ENCODE results near the gene METTL13.

Gene METTL13

DNA sequence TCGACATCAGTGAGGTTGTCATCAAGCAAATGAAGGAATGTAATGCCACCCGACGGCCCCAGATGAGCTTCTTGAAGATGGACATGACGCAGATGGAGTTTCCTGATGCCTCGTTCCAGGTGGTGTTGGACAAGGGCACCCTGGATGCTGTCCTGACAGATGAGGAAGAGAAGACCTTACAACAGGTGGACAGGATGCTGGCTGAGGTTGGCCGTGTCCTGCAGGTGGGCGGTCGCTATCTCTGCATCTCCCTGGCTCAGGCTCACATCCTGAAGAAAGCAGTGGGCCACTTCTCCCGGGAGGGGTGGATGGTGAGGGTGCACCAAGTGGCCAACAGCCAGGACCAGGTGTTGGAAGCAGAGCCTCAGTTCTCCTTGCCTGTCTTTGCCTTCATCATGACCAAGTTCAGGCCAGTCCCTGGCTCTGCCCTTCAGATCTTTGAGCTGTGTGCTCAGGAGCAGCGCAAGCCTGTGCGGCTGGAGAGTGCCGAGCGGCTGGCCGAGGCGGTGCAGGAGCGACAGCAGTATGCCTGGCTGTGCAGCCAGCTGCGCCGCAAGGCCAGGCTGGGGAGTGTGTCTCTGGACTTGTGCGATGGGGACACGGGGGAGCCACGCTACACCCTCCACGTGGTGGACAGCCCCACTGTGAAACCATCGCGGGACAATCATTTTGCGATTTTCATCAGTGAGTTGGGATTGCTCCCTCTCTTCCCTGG, 2.5 kb downstream of the METTL13 start:
- no peaks in the 10 kb centered on the region for H3K27me3 ChIP-seq (ENCODE audit: insufficient read depth, low read length)
- H2AFZ ChIP-seq (ENCODE audit: low read depth, low read length) = no peak overlapping the region
- H3K4me3 ChIP-seq (ENCODE audit: low read length) = no peak overlapping the region
- H3K4me1 ChIP-seq (ENCODE audit: insufficient read depth, low read length) = peaks cover 16% of the 10 kb centered on the region
- H3K9me3 ChIP-seq (ENCODE audit: low read length) = no peaks in the 10 kb centered on the region
- H3K36me3 ChIP-seq (ENCODE audit: insufficient read depth, low read length) = peaks cover 55% of the 10 kb centered on the region

DNA sequence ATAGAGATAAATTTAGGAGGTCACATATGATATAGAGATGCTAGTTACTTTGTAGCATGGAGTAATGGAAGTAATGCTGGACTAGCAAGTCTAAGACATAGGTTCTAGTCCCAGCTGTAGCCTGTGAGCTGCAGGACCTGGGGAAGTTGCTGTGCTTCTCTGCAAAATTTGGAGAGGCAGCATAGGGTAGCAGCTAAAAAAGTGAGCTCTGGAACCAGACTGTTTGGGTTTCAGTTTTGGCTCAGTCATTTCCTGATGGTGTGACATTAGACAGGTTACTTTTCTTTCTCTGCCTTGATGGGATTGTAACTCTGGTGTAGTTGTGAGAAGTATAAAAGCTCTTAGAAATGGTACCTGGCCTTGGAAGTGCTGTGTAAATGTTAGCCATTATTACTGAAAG, 3.3 kb downstream of the METTL13 start:
- H3K4me1 ChIP-seq (ENCODE audit: insufficient read depth, low read length) = peaks cover 16% of the 10 kb centered on the region
- no peaks in the 10 kb centered on the region for H3K27me3 ChIP-seq (ENCODE audit: insufficient read depth, low read length)
- no peak overlapping the region for H2AFZ ChIP-seq (ENCODE audit: low read depth, low read length)
- H3K36me3 ChIP-seq (ENCODE audit: insufficient read depth, low read length) = peaks cover 62% of the 10 kb centered on the region
- no peaks in the 10 kb centered on the region for H3K9me3 ChIP-seq (ENCODE audit: low read length)
- no peak overlapping the region for H3K4me3 ChIP-seq (ENCODE audit: low read length)

DNA sequence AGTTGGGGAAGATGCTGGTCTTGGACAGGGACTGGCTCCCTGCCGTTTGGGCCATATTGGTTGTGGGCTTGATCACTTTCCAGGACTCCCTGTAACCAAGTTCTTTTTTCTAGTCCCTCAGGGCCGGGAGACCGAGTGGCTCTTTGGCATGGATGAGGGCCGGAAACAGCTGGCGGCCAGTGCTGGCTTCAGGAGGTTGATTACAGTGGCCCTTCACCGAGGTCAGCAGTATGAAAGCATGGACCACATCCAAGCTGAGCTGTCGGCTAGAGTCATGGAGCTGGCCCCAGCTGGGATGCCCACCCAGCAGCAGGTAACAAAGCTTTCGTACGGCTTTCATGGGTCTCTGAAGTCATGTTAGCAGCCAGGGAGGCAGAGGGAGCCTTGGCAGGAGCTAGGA, 4.3 kb downstream of the METTL13 start:
- Histone ChIP-seq H3K27me3 (ENCODE audit: insufficient read depth, low read length) (no peaks in the 10 kb centered on the region), H3K36me3 (ENCODE audit: insufficient read depth, low read length) (peaks cover 70% of the 10 kb centered on the region), H3K9me3 (ENCODE audit: low read length) (no peaks in the 10 kb centered on the region), H3K4me3 (ENCODE audit: low read length) (no peak overlapping the region), H3K4me1 (ENCODE audit: insufficient read depth, low read length) (peaks cover 16% of the 10 kb centered on the region), H2AFZ (ENCODE audit: low read depth, low read length) (no peak overlapping the region)

DNA sequence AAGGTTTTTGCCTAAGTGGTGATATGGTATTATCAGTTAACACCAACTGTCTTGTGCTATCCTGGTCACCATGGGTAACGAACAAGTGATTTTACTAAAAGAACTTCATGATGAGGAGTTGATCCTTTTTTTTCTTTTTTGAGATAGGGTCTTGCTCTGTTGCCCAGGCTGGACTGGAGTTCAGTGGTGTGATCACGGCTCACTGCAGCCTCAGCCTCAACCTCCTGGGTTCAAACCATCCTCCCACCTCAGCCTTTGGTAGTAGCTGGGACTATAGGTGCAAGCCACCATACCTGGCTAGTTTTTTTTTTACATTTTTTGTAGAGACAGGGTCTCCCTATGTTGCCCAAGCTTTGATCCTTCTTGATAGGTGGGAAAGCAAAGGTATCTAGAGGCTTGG, 5.1 kb downstream of the METTL13 start:
- H3K4me1 ChIP-seq (ENCODE audit: insufficient read depth, low read length) = peaks cover 16% of the 10 kb centered on the region
- no peak overlapping the region for H2AFZ ChIP-seq (ENCODE audit: low read depth, low read length)
- H3K9me3 ChIP-seq (ENCODE audit: low read length) = no peaks in the 10 kb centered on the region
- no peak overlapping the region for H3K4me3 ChIP-seq (ENCODE audit: low read length)
- H3K36me3 ChIP-seq (ENCODE audit: insufficient read depth, low read length) = peaks cover 78% of the 10 kb centered on the region
- H3K27me3 ChIP-seq (ENCODE audit: insufficient read depth, low read length) = no peaks in the 10 kb centered on the region

DNA sequence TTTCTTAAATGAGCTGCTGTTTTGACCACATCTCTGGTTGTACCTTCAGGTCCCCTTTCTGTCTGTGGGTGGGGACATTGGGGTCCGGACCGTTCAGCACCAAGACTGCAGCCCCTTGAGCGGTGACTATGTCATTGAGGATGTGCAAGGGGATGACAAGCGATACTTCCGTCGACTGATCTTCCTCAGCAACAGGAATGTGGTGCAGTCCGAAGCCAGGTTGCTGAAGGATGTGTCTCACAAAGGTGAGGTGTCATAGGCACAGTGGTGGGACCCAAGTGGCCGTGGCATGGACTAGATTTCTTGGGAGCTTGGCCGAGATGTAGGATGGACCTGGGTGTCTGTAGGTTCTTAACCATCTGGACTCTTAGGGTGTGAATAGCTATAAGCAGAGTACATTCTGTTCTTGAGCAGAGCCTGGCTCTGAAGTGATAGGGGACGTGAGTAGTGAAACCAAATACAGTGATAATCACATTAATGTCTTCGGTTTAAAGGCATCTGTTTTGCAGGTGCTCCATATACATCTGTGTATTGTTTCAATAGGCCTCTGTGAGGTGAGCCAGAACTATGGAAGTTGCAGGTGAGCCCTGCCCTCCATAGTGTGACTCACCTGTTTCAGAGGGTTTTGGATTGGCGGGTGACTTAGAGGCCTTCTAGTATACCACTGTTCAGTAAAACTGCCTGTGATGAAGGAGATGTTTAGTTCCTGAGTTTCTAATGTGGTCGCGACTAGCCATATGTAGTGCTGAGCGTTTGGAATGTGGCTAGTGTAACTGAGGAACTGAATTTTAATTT, 6.4 kb downstream of the METTL13 start:
- no peak overlapping the region for H3K4me3 ChIP-seq (ENCODE audit: low read length)
- H3K27me3 ChIP-seq (ENCODE audit: insufficient read depth, low read length) = no peaks in the 10 kb centered on the region
- no peaks in the 10 kb centered on the region for H3K9me3 ChIP-seq (ENCODE audit: low read length)
- peaks cover 7% of the 10 kb centered on the region for H3K4me1 ChIP-seq (ENCODE audit: insufficient read depth, low read length)
- H3K36me3 ChIP-seq (ENCODE audit: insufficient read depth, low read length) = peaks cover 92% of the 10 kb centered on the region
- no peak overlapping the region for H2AFZ ChIP-seq (ENCODE audit: low read depth, low read length)

DNA sequence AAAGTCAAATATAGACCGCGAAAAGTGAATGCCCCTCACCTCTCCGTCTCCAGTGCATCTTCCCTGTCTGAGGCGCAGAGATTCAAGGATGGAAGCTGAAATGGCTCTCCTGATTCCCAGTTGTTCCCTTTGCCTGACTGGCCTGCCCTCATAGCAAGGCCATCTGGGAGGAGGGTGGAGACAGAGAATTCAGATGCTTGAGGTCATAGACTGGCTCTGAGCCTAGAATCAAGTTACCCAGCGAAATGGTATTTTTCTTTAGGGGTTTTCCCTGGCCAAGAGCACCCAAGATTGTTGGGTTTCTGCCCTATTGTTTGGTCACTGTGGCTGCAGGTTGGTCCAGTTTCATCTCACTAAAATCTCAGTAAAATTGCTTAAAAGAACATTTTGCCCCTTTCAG, 7.2 kb downstream of the METTL13 start:
- Histone ChIP-seq H2AFZ (ENCODE audit: low read depth, low read length) (no peak overlapping the region), H3K4me3 (ENCODE audit: low read length) (no peak overlapping the region), H3K27me3 (ENCODE audit: insufficient read depth, low read length) (no peaks in the 10 kb centered on the region), H3K9me3 (ENCODE audit: low read length) (no peaks in the 10 kb centered on the region), H3K4me1 (ENCODE audit: insufficient read depth, low read length) (peaks cover 3% of the 10 kb centered on the region), H3K36me3 (ENCODE audit: insufficient read depth, low read length) (peaks cover 93% of the 10 kb centered on the region)

DNA sequence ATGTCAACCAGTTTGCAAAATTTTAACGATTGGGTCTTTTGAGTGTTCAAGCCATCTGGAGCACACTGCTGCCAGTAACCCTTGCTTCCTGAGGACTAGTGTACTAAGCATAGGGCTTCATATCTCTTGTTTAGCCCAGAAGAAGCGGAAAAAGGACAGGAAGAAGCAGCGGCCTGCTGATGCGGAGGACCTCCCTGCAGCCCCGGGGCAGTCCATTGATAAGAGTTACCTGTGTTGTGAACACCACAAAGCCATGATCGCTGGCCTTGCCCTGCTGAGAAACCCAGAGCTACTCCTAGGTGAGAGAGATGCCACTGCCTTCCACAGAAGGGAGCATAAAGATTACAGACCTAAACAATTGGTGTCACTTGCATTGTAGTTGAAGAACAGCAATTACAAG, 8.9 kb downstream of the METTL13 start:
- peaks cover 91% of the 10 kb centered on the region for H3K36me3 ChIP-seq (ENCODE audit: insufficient read depth, low read length)
- no peaks in the 10 kb centered on the region for H3K27me3 ChIP-seq (ENCODE audit: insufficient read depth, low read length)
- peaks cover 2% of the 10 kb centered on the region for H3K9me3 ChIP-seq (ENCODE audit: low read length)

DNA sequence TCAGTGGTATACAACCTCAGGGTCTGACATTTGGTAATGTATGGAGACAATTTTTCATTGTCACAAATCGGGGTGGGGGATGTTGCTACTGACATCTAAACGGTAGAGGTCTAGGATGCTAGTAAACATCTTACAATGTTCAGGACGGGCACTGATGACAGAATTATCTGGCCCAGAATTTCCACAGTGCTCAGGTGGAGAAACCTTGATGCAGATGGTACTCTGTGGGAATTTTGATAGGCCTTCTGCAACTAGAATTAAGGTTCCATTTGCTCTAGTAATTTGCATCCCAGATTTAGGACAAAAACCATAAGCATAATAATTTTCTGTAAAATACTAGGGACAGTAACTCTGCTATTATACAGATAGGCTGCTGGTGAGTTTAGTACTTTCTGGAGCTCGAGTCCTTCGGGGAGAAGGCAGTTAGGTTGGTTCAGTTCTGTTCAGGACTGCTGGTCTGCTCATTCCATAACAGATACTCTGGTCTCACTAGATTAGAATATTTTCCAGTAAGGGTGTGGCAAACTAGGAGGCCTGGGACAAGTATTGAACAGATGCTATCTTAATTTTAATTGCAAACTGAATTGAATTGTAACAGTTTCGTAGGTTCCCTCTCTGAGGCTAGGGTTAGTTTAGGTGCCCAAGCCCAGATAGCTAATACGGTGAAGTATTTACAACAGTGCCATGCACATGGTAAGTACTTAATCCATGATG, 11.4 kb downstream of the METTL13 start:
- Histone ChIP-seq H3K36me3 (ENCODE audit: insufficient read depth, low read length) (peaks cover 91% of the 10 kb centered on the region), H3K27me3 (ENCODE audit: insufficient read depth, low read length) (no peaks in the 10 kb centered on the region), H3K9me3 (ENCODE audit: low read length) (peaks cover 2% of the 10 kb centered on the region)

More for the DNA sequence above, 8.9 kb downstream of the METTL13 start:
- H3K4me3 ChIP-seq (ENCODE audit: low read length) = no peak overlapping the region
- H2AFZ ChIP-seq (ENCODE audit: low read depth, low read length) = no peak overlapping the region
- H3K4me1 ChIP-seq (ENCODE audit: insufficient read depth, low read length) = no peaks in the 10 kb centered on the region

DNA sequence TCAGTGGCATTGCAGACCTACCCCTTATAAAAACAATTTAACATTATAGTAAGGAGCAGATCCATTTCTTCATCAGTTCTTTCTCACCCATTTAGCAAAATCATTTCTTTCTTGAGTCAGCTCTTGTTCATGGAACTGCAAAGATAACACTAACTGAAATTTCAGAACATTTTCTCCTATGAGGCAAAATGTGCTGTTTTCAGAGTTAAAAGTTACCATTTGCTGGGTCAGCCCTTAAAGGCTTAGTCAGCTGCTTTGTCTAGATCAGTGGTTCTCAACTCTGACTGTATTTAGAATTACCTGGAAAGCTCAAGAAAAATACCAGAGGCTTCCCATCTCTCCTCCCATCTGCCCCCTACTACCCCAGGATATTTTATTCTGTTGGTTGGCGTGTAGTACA, 12.2 kb downstream of the METTL13 start:
- H3K36me3 ChIP-seq (ENCODE audit: insufficient read depth, low read length) = peaks cover 88% of the 10 kb centered on the region
- H3K9me3 ChIP-seq (ENCODE audit: low read length) = peaks cover 2% of the 10 kb centered on the region
- no peaks in the 10 kb centered on the region for H3K4me1 ChIP-seq (ENCODE audit: insufficient read depth, low read length)
- no peaks in the 10 kb centered on the region for H3K27me3 ChIP-seq (ENCODE audit: insufficient read depth, low read length)
- H2AFZ ChIP-seq (ENCODE audit: low read depth, low read length) = no peak overlapping the region
- no peak overlapping the region for H3K4me3 ChIP-seq (ENCODE audit: low read length)

More for the DNA sequence above, 11.4 kb downstream of the METTL13 start:
- no peak overlapping the region for H2AFZ ChIP-seq (ENCODE audit: low read depth, low read length)
- H3K4me1 ChIP-seq (ENCODE audit: insufficient read depth, low read length) = no peaks in the 10 kb centered on the region
- no peak overlapping the region for H3K4me3 ChIP-seq (ENCODE audit: low read length)

DNA sequence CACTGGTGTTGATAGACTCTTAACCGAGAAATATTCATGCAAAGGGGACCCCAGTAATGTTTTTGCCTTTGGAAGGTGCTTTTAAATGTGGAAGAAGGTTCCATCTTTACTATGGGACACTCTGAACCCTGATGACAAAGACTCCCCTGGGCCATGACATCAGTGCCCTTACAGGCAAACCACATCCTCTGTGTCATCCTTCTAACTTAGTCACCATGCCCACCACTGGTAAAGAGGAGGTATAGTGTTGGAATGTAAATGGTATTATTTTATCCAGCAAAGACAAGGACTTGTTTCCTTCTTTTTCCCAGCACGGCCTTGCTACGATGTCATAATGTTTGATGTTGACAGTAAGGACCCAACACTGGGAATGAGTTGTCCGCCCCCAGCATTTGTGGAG, 12.6 kb downstream of the METTL13 start:
- Histone ChIP-seq H3K36me3 (ENCODE audit: insufficient read depth, low read length) (peaks cover 83% of the 10 kb centered on the region), H3K9me3 (ENCODE audit: low read length) (peaks cover 2% of the 10 kb centered on the region), H3K27me3 (ENCODE audit: insufficient read depth, low read length) (no peaks in the 10 kb centered on the region), H3K4me3 (ENCODE audit: low read length) (no peak overlapping the region), H2AFZ (ENCODE audit: low read depth, low read length) (no peak overlapping the region), H3K4me1 (ENCODE audit: insufficient read depth, low read length) (no peaks in the 10 kb centered on the region)

DNA sequence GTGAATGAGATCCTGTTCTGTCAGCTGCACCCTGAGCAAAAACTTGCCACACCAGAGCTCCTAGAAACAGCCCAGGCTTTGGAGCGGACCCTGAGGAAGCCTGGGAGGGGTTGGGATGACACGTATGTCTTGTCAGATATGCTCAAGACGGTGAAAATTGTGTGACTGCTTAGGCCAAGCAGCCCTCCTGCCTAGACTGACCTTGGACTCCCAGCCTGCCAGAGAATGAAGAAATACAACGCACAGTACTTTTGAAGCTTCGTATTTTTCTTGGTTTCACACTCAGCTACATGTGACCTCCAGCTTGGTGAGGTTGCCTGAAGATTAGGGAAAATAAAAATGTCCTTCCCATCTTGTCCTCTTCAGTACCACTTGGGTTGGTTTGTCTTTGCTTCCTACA, 15.1 kb downstream of the METTL13 start:
- Histone ChIP-seq H2AFZ (ENCODE audit: low read depth, low read length) (no peak overlapping the region), H3K9me3 (ENCODE audit: low read length) (peaks cover 2% of the 10 kb centered on the region), H3K36me3 (ENCODE audit: insufficient read depth, low read length) (peaks cover 60% of the 10 kb centered on the region), H3K4me3 (ENCODE audit: low read length) (no peak overlapping the region), H3K27me3 (ENCODE audit: insufficient read depth, low read length) (no peaks in the 10 kb centered on the region), H3K4me1 (ENCODE audit: insufficient read depth, low read length) (no peaks in the 10 kb centered on the region)

DNA sequence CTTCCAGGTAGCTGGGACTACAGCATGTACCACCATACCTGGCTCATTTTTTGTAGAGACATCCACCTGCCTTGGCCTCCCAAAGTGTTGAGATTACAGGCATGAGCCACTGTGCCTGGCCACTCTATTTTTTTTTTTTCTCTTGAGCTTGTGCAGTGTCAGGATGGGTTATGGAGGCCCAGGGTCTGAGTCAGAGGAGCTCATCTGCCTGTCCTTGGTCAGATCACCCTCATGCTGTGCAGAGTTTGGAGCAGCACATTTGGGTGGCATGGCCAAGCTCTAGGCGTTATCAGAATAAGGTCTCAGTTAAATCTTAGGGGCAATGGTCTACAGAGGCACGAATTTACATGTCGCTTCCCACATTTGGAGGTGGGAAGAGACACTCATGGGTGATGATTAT, 16.9 kb downstream of the METTL13 start:
- Histone ChIP-seq H3K9me3 (ENCODE audit: low read length) (peaks cover 2% of the 10 kb centered on the region), H3K36me3 (ENCODE audit: insufficient read depth, low read length) (peaks cover 43% of the 10 kb centered on the region), H3K27me3 (ENCODE audit: insufficient read depth, low read length) (no peaks in the 10 kb centered on the region), H2AFZ (ENCODE audit: low read depth, low read length) (no peak overlapping the region), H3K4me1 (ENCODE audit: insufficient read depth, low read length) (no peaks in the 10 kb centered on the region), H3K4me3 (ENCODE audit: low read length) (no peak overlapping the region)

DNA sequence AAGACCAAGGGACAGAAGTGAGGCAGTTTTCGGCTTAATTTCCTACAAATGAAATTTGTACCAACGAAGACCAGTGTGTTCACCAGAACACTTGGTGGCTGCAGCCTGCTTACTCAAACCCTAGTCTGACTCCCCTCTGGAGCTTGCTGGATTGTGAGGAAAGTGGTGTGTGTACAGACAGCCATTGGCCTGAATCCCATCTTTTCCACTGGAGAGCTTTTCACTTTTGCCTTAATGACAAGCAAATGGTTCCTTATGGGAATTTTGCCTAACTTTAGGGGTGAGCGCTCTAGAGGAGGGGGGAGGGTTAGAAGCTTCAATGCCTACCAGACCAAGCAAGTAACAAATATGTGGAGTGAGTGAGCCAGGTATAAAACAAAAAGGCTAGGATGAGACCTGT, 17.3 kb downstream of the METTL13 start:
- Histone ChIP-seq H3K9me3 (ENCODE audit: low read length) (peaks cover 2% of the 10 kb centered on the region), H3K27me3 (ENCODE audit: insufficient read depth, low read length) (no peaks in the 10 kb centered on the region), H3K36me3 (ENCODE audit: insufficient read depth, low read length) (peaks cover 43% of the 10 kb centered on the region), H2AFZ (ENCODE audit: low read depth, low read length) (no peak overlapping the region), H3K4me1 (ENCODE audit: insufficient read depth, low read length) (no peaks in the 10 kb centered on the region), H3K4me3 (ENCODE audit: low read length) (no peak overlapping the region)

Measured in neuron (in vitro differentiated cells).